Measurements from ENCODE around the gene SIGLEC9. TPM values are rescaled to one million over a fixed set of nuclear protein-coding genes. Genes with fewer than 3 reads are reported as not detected.

The SIGLEC9 gene
- total and polyA plus RNA-seq, 2 of the 8 experiments (the other 6 are each of a cell fraction or from before 2014, with no cell fraction given) = not detected

DNA sequence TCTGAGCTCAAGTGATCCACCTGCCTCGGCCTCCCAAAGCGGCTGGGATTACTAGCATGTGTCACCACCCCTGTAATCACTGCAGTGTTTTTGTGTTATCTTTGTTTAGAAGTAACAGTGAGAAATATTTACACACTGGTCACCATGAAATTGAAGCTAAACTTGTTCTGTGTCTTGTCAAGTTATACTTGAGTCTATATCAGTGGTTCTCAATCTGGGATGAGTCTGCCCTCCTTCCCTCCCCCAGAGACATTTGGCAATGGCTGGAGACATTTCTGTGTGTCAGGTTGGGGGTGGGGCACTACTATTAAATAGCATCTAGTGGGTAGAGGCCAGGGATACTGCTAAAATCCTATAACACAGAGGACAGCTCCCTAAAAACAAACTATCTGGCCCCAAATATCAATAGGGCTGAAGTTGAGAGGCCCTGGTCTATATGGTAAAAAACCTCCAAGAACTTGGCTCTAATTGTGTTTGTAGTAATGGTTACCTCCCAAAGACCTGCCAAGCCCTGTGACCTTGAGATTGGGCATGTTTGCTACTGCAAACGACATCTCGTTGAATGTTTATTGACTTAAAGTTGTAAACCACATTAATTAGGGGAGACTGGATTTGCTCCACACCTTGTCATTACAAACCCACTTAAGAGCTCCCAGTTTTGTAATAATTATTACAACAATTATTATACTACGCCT is 23.4 kb upstream of the SIGLEC9 start:
- Histone ChIP-seq H3K36me3 (ENCODE audit: control insufficient read depth in 2 of 4, insufficient read depth in 4 of 4, low read length in 3 of 4) (peaks cover 0 to 7% (median 1%) of the 10 kb centered on the region in 4 experiments; a peak in 4 of 8 replicates), H3K18ac (ENCODE audit: extremely low read depth, low read length) (no peak overlapping the region), H3K14ac (ENCODE audit: insufficient read length) (no peak overlapping the region), H3K79me1 (ENCODE audit: low read depth, low read length) (peaks cover 3% of the 10 kb centered on the region), H2AK5ac (ENCODE audit: low read depth, low read length) (no peak overlapping the region), H4K5ac (ENCODE audit: insufficient read length, low read depth, low read length) (no peak overlapping the region), H3K9me3 (ENCODE audit: insufficient read depth in 2 of 2, low read depth in 1 of 2, low read length in 1 of 2) (no peaks in the 10 kb centered on the region), H3K4ac (replicated peaks; ENCODE audit: insufficient read length, low read depth, low read length) (no peak overlapping the region), H3K9ac (replicated peaks in 1 of 4; ENCODE audit: extremely low read depth in 1 of 4, low read depth in 3 of 4, low read length in 3 of 4) (no peak overlapping the region), H3K56ac (replicated peaks; ENCODE audit: insufficient read length, low read depth, low read length) (no peak overlapping the region), H3K4me3 (ENCODE audit: extremely low read depth in 1 of 4, insufficient read depth in 2 of 4, low read depth in 3 of 4, low read length in 4 of 4) (no peak overlapping the region), H2BK120ac (replicated peaks; ENCODE audit: low read depth, low read length) (no peak overlapping the region), H4K20me1 (replicated peaks in 1 of 2; ENCODE audit: control insufficient read depth in 1 of 2, insufficient read depth in 2 of 2, low read length in 2 of 2) (peaks cover 2 to 3% of the 10 kb centered on the region in 2 experiments), H3K23me2 (ENCODE audit: low read depth, low read length) (no peaks in the 10 kb centered on the region), H2BK20ac (ENCODE audit: low read length) (no peak overlapping the region), H4K8ac (ENCODE audit: extremely low read depth, insufficient read depth, low read length) (no peak overlapping the region), H3K4me1 (replicated peaks in 1 of 4; ENCODE audit: control insufficient read depth in 3 of 4, insufficient read depth in 4 of 4, low read length in 3 of 4) (peaks cover 0 to 3% (median under 1%) of the 10 kb centered on the region in 4 experiments; a peak in 1 of 7 replicates), H4K91ac (replicated peaks; ENCODE audit: insufficient read length, low read length) (no peak overlapping the region), H3K23ac (ENCODE audit: insufficient read length) (no peak overlapping the region), H3K4me2 (ENCODE audit: insufficient read depth in 1 of 2, low read depth in 2 of 2, low read length in 2 of 2) (no peak overlapping the region), H2AFZ (ENCODE audit: low read length) (no peak overlapping the region), H2BK5ac (ENCODE audit: low read depth, low read length) (no peak overlapping the region), H3K79me2 (ENCODE audit: control insufficient read depth in 1 of 2, insufficient read depth in 2 of 2, low read length in 2 of 2) (no peaks in the 10 kb centered on the region), H3K27ac (ENCODE audit: low read depth, low read length) (no peak overlapping the region), H2BK12ac (ENCODE audit: low read depth, low read length) (no peak overlapping the region), H2BK15ac (ENCODE audit: low read length) (no peak overlapping the region), H3K27me3 (replicated peaks in 1 of 4; ENCODE audit: control insufficient read depth in 3 of 4, extremely low read depth in 1 of 4, insufficient read depth in 3 of 4, low read length in 3 of 4) (no peaks in the 10 kb centered on the region; a peak in 1 of 7 replicates)
- WGBS, 2 experiments (ENCODE audit: extremely low coverage in 1 of 2, insufficient coverage in 1 of 2, insufficient read length in 1 of 2, insufficient replicate concordance in 2 of 2, low coverage in 1 of 2, low lambda C conversion rate in 2 of 2, missing lambda C conversion rate in 1 of 2) = 87% methylated on average over 5 of the region's 5 CpGs; no CpG with 5 or more reads in 1 of the 2 experiments
- FAIRE-seq = no peak
- ChIA-PET CTCF (ENCODE audit: partially characterized antibody) (interaction anchor here (0.7 to 1.7 kb wide), 5 partner anchors 13 to 539 kb away, joined by 3 to 6 read pairs (median 4); no protein-coding TSS in a partner anchor), POLR2A (ENCODE audit: partially characterized antibody) (interaction anchor here (1.1 kb wide), 1 partner anchor 179 kb away, joined by 3 read pairs; no protein-coding TSS in a partner anchor)
- no peak for DNase-seq (ENCODE audit: low read depth in 1 of 2, low spot score in 2 of 2)
- TF ChIP-seq YY1 (IDR thresholded peaks at IDR 0.05; ENCODE audit: low read depth, low read length) (no peak), NANOG (IDR thresholded peaks at IDR 0.05; ENCODE audit: insufficient read depth, low read depth, low read length, poor library complexity, severe bottlenecking) (no peak), KDM5A (IDR thresholded peaks at IDR 0.05; ENCODE audit: low read length) (no peak), SUZ12 (IDR thresholded peaks at IDR 0.05; ENCODE audit: low read length) (no peak), CHD2 (IDR thresholded peaks at IDR 0.05; ENCODE audit: low read length) (no peak), SP2 (IDR thresholded peaks at IDR 0.05; ENCODE audit: low read length) (no peak), HDAC2 (IDR thresholded peaks at IDR 0.05; ENCODE audit: borderline replicate concordance in 1 of 2, low read depth in 2 of 2, low read length in 2 of 2) (no peak)
- TF ChIP-seq, protein P1, sequence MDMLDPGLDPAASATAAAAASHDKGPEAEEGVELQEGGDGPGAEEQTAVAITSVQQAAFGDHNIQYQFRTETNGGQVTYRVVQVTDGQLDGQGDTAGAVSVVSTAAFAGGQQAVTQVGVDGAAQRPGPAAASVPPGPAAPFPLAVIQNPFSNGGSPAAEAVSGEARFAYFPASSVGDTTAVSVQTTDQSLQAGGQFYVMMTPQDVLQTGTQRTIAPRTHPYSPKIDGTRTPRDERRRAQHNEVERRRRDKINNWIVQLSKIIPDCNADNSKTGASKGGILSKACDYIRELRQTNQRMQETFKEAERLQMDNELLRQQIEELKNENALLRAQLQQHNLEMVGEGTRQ (IDR thresholded peaks at IDR 0.05; ENCODE audit: low read length) = no peak
- TF ChIP-seq, protein P2, sequence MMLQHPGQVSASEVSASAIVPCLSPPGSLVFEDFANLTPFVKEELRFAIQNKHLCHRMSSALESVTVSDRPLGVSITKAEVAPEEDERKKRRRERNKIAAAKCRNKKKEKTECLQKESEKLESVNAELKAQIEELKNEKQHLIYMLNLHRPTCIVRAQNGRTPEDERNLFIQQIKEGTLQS (IDR thresholded peaks at IDR 0.05; ENCODE audit: insufficient read depth, low read depth, low read length) = no peak
- TF ChIP-seq, protein P3, sequence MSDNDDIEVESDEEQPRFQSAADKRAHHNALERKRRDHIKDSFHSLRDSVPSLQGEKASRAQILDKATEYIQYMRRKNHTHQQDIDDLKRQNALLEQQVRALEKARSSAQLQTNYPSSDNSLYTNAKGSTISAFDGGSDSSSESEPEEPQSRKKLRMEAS (IDR thresholded peaks at IDR 0.05) = no peak

Data from H1 (cell line).